Vagina (tissue), 2 donors: ENCODE results near the gene ANO1. TPM values are rescaled to one million over a fixed set of nuclear protein-coding genes. Genes with fewer than 3 reads are reported as not detected.

ENCODE experiments used
- DNase-seq, 2 donors: peaks; one replicate each; pipeline ENCODE4 v3.0.0-alpha.2; 2017; ENCODE audit errors: extremely low spot score in 2 of 2
- H3K27ac ChIP-seq: fragments of 200-600 bp; sonication (generic); one replicate; pipeline ENCODE4 v1.5.1; 2019
- H3K27me3 ChIP-seq: fragments of 200-600 bp; sonication (generic); one replicate; pipeline ENCODE4 v1.5.1; 2019
- H3K36me3 ChIP-seq, 2 donors: fragments of 200-600 bp; sonication (generic); one replicate each; pipeline ENCODE4 v1.5.1; 2017 to 2019
- H3K4me1 ChIP-seq: fragments of 200-600 bp; sonication (generic); one replicate; pipeline ENCODE4 v1.5.1; 2019
- H3K4me3 ChIP-seq, 2 donors: fragments of 200-600 bp; sonication (generic); 1 replicate in 1 of 2; 2 replicates in 1 of 2; pipeline ENCODE4 v1.5.1; 2016 to 2019
- H3K9me3 ChIP-seq: fragments of 200-600 bp; sonication (generic); one replicate; pipeline ENCODE4 v1.5.1; 2019
- CTCF ChIP-seq, 3 experiments: fragments of 450-650 bp in 2 of 3; fragments of 200-600 bp in 1 of 3; sonication (generic) in 1 of 3; IDR thresholded peaks; one replicate each; pipeline ENCODE4 v1.5.1; 2017 to 2019; ENCODE audit warnings: antibody characterized with exemption in 3 of 3, mild to moderate bottlenecking in 2 of 3, moderate library complexity in 2 of 3
- POLR2A ChIP-seq, 2 donors: fragments of 450-650 bp; IDR thresholded peaks; one replicate each; pipeline ENCODE4 v1.6.1; 2017; ENCODE audit warnings: antibody characterized with exemption in 2 of 2, mild to moderate bottlenecking in 2 of 2, moderate library complexity in 2 of 2
- POLR2AphosphoS5 ChIP-seq, 2 donors: sonication (generic); formaldehyde crosslinking; IDR thresholded peaks; one replicate each; pipeline ENCODE4 v1.9.0; 2017; ENCODE audit warnings: antibody characterized with exemption in 2 of 2, mild to moderate bottlenecking in 2 of 2, low read depth in 1 of 2; ENCODE audit not compliant: insufficient read depth in 1 of 2
- intact Hi-C: fragments of 100-400 bp; cut with DNase I; formaldehyde crosslinking; loops from one replicate; pipeline ENCODE4 v1.15.1; 2023
- total RNA-seq: library from RNA; depleted of rRNA; stranded (reverse); fragments of >200 nt; gene quantifications from one replicate; pipeline ENCODE4 v1.2.3, GENCODE V29; 2016

The ANO1 gene
- total RNA-seq, 1 donor from 2014 or later = 40.8 TPM

- Histone ChIP-seq H3K4me1 (peaks cover 37% of the 10 kb centered on the region), H3K27me3 (no peaks in the 10 kb centered on the region), H3K9me3 (no peaks in the 10 kb centered on the region), H3K36me3 (peaks cover 0 to 22% of the 10 kb centered on the region in 2 donors), H3K27ac (no peak overlapping the region), H3K4me3 (no peak overlapping the region)
- intact Hi-C loops = no loop called here
- TF ChIP-seq POLR2AphosphoS5 (IDR thresholded peaks at IDR 0.05; ENCODE audit: insufficient read depth in 1 of 2, low read depth in 1 of 2) = no peak
- TF ChIP-seq CTCF (IDR thresholded peaks at IDR 0.05) = no peak
- TF ChIP-seq POLR2A (IDR thresholded peaks at IDR 0.05) = no peak
- DNase-seq = no peak
Measured at GRCh38 chr11:70205766-70206165, 127.6 kb downstream of the ANO1 start.

DNA sequence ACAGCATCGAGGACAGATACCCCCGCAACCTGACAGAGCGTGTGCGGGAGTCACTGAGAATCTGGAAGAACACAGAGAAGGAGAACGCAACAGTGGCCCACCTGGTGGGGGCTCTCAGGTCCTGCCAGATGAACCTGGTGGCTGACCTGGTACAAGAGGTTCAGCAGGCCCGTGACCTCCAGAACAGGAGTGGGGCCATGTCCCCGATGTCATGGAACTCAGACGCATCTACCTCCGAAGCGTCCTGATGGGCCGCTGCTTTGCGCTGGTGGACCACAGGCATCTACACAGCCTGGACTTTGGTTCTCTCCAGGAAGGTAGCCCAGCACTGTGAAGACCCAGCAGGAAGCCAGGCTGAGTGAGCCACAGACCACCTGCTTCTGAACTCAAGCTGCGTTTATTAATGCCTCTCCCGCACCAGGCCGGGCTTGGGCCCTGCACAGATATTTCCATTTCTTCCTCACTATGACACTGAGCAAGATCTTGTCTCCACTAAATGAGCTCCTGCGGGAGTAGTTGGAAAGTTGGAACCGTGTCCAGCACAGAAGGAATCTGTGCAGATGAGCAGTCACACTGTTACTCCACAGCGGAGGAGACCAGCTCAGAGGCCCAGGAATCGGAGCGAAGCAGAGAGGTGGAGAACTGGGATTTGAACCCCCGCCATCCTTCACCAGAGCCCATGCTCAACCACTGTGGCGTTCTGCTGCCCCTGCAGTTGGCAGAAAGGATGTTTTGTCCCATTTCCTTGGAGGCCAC, 128.3 kb downstream of the ANO1 start:
- TF ChIP-seq POLR2AphosphoS5 (IDR thresholded peaks at IDR 0.05; ENCODE audit: insufficient read depth in 1 of 2, low read depth in 1 of 2) (no peak), POLR2A (IDR thresholded peaks at IDR 0.05) (no peak), CTCF (IDR thresholded peaks at IDR 0.05) (no peak)

GRCh38 chr11:70206982-70207376, 128.9 kb downstream of the ANO1 start:
- peaks cover 37% of the 10 kb centered on the region for H3K4me1 ChIP-seq
- H3K27me3 ChIP-seq = no peaks in the 10 kb centered on the region
- no peak overlapping the region for H3K4me3 ChIP-seq
- no peak for TF ChIP-seq POLR2AphosphoS5 (IDR thresholded peaks at IDR 0.05; ENCODE audit: insufficient read depth in 1 of 2, low read depth in 1 of 2)
- no peak for TF ChIP-seq CTCF (IDR thresholded peaks at IDR 0.05)
- no peak for TF ChIP-seq POLR2A (IDR thresholded peaks at IDR 0.05)
- no peak for DNase-seq
- peaks cover 0 to 22% of the 10 kb centered on the region in 2 donors for H3K36me3 ChIP-seq
- no peak overlapping the region for H3K27ac ChIP-seq
- intact Hi-C loops = no loop called here
- no peaks in the 10 kb centered on the region for H3K9me3 ChIP-seq

More for the DNA sequence above, 128.3 kb downstream of the ANO1 start:
- Histone ChIP-seq H3K4me3 (no peak overlapping the region), H3K36me3 (peaks cover 0 to 22% of the 10 kb centered on the region in 2 donors), H3K4me1 (peaks cover 37% of the 10 kb centered on the region), H3K9me3 (no peaks in the 10 kb centered on the region), H3K27ac (no peak overlapping the region), H3K27me3 (no peaks in the 10 kb centered on the region)
- no peak for DNase-seq
- intact Hi-C loops = no loop called here

GRCh38 chr11:70207531-70208131, 129.5 kb downstream of the ANO1 start:
- TF ChIP-seq CTCF (IDR thresholded peaks at IDR 0.05) (no peak), POLR2A (IDR thresholded peaks at IDR 0.05) (no peak)
- DNase-seq = no peak
- Histone ChIP-seq H3K36me3 (peaks cover 0 to 22% of the 10 kb centered on the region in 2 donors), H3K27ac (no peak overlapping the region), H3K9me3 (no peaks in the 10 kb centered on the region), H3K4me3 (no peak overlapping the region), H3K27me3 (no peaks in the 10 kb centered on the region), H3K4me1 (peaks cover 34% of the 10 kb centered on the region)
- intact Hi-C loops = no loop called here

- Histone ChIP-seq H3K27ac (no peak overlapping the region), H3K9me3 (no peaks in the 10 kb centered on the region), H3K27me3 (no peaks in the 10 kb centered on the region), H3K4me1 (peaks cover 24% of the 10 kb centered on the region), H3K4me3 (no peak overlapping the region), H3K36me3 (peaks cover 0 to 22% of the 10 kb centered on the region in 2 donors)
- DNase-seq = no peak
- intact Hi-C loops = no loop called here
- TF ChIP-seq CTCF (IDR thresholded peaks at IDR 0.05) (no peak), POLR2AphosphoS5 (IDR thresholded peaks at IDR 0.05; ENCODE audit: insufficient read depth in 1 of 2, low read depth in 1 of 2) (no peak), POLR2A (IDR thresholded peaks at IDR 0.05) (no peak)
Measured at GRCh38 chr11:70209391-70209912, 131.3 kb downstream of the ANO1 start.
